Ovary (tissue), 9 donors: ENCODE results near the gene PTPN14. TPM values are rescaled to one million over a fixed set of nuclear protein-coding genes. Genes with fewer than 3 reads are reported as not detected.

Source experiments
- DNase-seq, 5 donors: peaks; one replicate each; pipeline ENCODE4 v3.0.0-alpha.2; 2019 to 2020
- H3K27ac ChIP-seq, 2 donors: fragments of 200-600 bp; one replicate each; pipeline versions ENCODE4 v1.5.1 to v1.8.0; 2019 to 2022
- H3K27me3 ChIP-seq: fragments of 200-600 bp; one replicate; pipeline ENCODE4 v1.8.0; 2022
- H3K36me3 ChIP-seq: fragments of 200-600 bp; sonication (generic); one replicate; pipeline ENCODE4 v1.5.1; 2019
- H3K4me1 ChIP-seq: one replicate; pipeline ENCODE4 v1.8.1; 2013; ENCODE audit warnings: mild to moderate bottlenecking, moderate library complexity; ENCODE audit not compliant: insufficient read depth
- H3K4me3 ChIP-seq: fragments of 200-600 bp; sonication (generic); one replicate; pipeline ENCODE4 v1.5.1; 2017
- H3K9me3 ChIP-seq, 2 donors: fragments of 200-600 bp in 1 of 2; sonication (generic) in 1 of 2; one replicate each; pipeline versions ENCODE4 v1.5.1 to v1.8.1; 2013 to 2019; ENCODE audit warnings: mild to moderate bottlenecking in 1 of 2, moderate library complexity in 1 of 2
- CTCF ChIP-seq, 3 donors: fragments of 450-650 bp in 2 of 3; fragments of 200-600 bp in 1 of 3; IDR thresholded peaks; one replicate each; pipeline versions ENCODE4 v1.5.1 to v1.8.0; 2016 to 2022; ENCODE audit warnings: antibody characterized with exemption in 3 of 3, mild to moderate bottlenecking in 1 of 3
- EP300 ChIP-seq: sonication (generic); formaldehyde crosslinking; IDR thresholded peaks from one replicate; pipeline ENCODE4 v1.6.1; 2017; ENCODE audit warnings: antibody characterized with exemption
- POLR2A ChIP-seq: fragments of 450-650 bp; IDR thresholded peaks from one replicate; pipeline ENCODE4 v1.6.1; 2017; ENCODE audit warnings: antibody characterized with exemption, mild to moderate bottlenecking, moderate library complexity
- WGBS, 3 donors: extraction: QIAGEN DNeasy Blood & Tissue Kit in 1 of 3; methylation state at CpG; one replicate each; pipeline versions ENCODE4 v1.1.5 to v1.1.7; 2013 to 2017; 5-methylcytosine and 5-hydroxymethylcytosine counted together
- intact Hi-C, 4 donors: fragments of 100-400 bp; cut with DNase I; formaldehyde crosslinking; loops; one replicate each; pipeline versions ENCODE4 v1.11.0 to v1.15.1; 2022 to 2023
- polyA plus RNA-seq, 2 donors: library from polyadenylated mRNA; stranded (reverse); fragments of 200-250 nt in 1 of 2; fragments of 350-450 nt in 1 of 2; fragmentation: Illumina TruSeq in 1 of 2; extraction: RNeasy Lipid Tissue Mini Kit (QIAGEN cat#74804) in 1 of 2; gene quantifications; one replicate each; pipeline ENCODE4 v1.2.3, GENCODE V29; 2013 to 2014
- total RNA-seq, 7 donors: library from RNA; depleted of rRNA in 2 of 7; stranded (reverse); fragments of >200 nt in 2 of 7; fragmentation: NEBNext Ultra II Directional in 3 of 7; extraction: Animal tissue kit (Norgen Biotek cat#: 25700) in 3 of 7; gene quantifications; one replicate each; pipeline versions ENCODE4 v1.1.0 to v1.2.4, GENCODE V29; 2016 to 2023
- donor health status: DM: no; HTN: no; CAD: no; lungs with moderate emphysema.
- donor health status: DM: no; HTN: no; CAD: no.
- donor health status: Bipolar disorder and iron deficiency.
- donor health status: DM: yes; HTN: yes; CAD: no.
- donor health status: DM: no; HTN: no; CAD: no.
- donor health status: DM: yes; HTN: yes; CAD: no.

Gene PTPN14
- total and polyA plus RNA-seq, 9 donors = 7.6 to 68.9 (median 41.1) TPM

GRCh38 chr1:214427871-214428277 lies 123.5 kb downstream of the PTPN14 start:
- intact Hi-C loops = no loop called here
- H3K4me1 ChIP-seq = no peaks in the 10 kb centered on the region
- no peaks in the 10 kb centered on the region for H3K36me3 ChIP-seq
- no peaks in the 10 kb centered on the region for H3K27me3 ChIP-seq
- H3K4me3 ChIP-seq = no peak overlapping the region
- H3K9me3 ChIP-seq = no peaks in the 10 kb centered on the region
- WGBS, 3 donors = 74 to 84% (median 81%) methylated on average over 7 of the region's 7 CpGs
- DNase-seq = no peak
- TF ChIP-seq POLR2A = no peak
- no peak overlapping the region for H3K27ac ChIP-seq

- Histone ChIP-seq H3K4me3 (no peak overlapping the region), H3K9me3 (no peaks in the 10 kb centered on the region), H3K27ac (no peak overlapping the region), H3K36me3 (no peaks in the 10 kb centered on the region), H3K27me3 (no peaks in the 10 kb centered on the region), H3K4me1 (no peaks in the 10 kb centered on the region)
- no peak for DNase-seq
- intact Hi-C loops = no loop called here
- WGBS, 3 donors = 92 to 100% (median 100%) methylated on average over 2 of the region's 2 CpGs
- TF ChIP-seq CTCF (IDR thresholded peaks at IDR 0.05) (no peak), EP300 (no peak), POLR2A (no peak)
These were observed 125.0 kb downstream of the PTPN14 start for GRCh38 chr1:214426426-214426812.

- Histone ChIP-seq H3K4me1 (no peaks in the 10 kb centered on the region), H3K4me3 (no peak overlapping the region), H3K27me3 (no peaks in the 10 kb centered on the region), H3K27ac (no peak overlapping the region), H3K36me3 (no peaks in the 10 kb centered on the region), H3K9me3 (no peaks in the 10 kb centered on the region)
- intact Hi-C loops = no loop called here
- TF ChIP-seq CTCF (IDR thresholded peaks at IDR 0.05) (no peak), POLR2A (no peak), EP300 (no peak)
- no peak for DNase-seq
- 82 to 92% (median 89%) methylated on average over 5 of the region's 5 CpGs for WGBS, 3 donors
These were observed 125.5 kb downstream of the PTPN14 start for GRCh38 chr1:214425716-214426425.

GRCh38 chr1:214425101-214425500 lies 126.3 kb downstream of the PTPN14 start:
- Histone ChIP-seq H3K27me3 (no peaks in the 10 kb centered on the region), H3K4me3 (no peak overlapping the region), H3K36me3 (no peaks in the 10 kb centered on the region), H3K4me1 (no peaks in the 10 kb centered on the region), H3K9me3 (no peaks in the 10 kb centered on the region), H3K27ac (no peak overlapping the region)
- 98 to 100% (median 98%) methylated on average over 2 of the region's 2 CpGs for WGBS, 3 donors
- DNase-seq = no peak
- TF ChIP-seq EP300 (no peak), POLR2A (no peak), CTCF (IDR thresholded peaks at IDR 0.05) (no peak)
- intact Hi-C loops = no loop called here

GRCh38 chr1:214423045-214423444 lies 128.4 kb downstream of the PTPN14 start:
- no peak overlapping the region for H3K4me3 ChIP-seq
- peaks cover 3% of the 10 kb centered on the region for H3K4me1 ChIP-seq
- H3K36me3 ChIP-seq = no peaks in the 10 kb centered on the region
- 88 to 92% (median 91%) methylated on average over 5 of the region's 5 CpGs for WGBS, 3 donors
- TF ChIP-seq CTCF (IDR thresholded peaks at IDR 0.05) (no peak), POLR2A (no peak), EP300 (no peak)
- intact Hi-C loops = no loop called here
- DNase-seq = no peak
- H3K27ac ChIP-seq = no peak overlapping the region
- no peaks in the 10 kb centered on the region for H3K9me3 ChIP-seq
- no peaks in the 10 kb centered on the region for H3K27me3 ChIP-seq
